K562 (cell line): Measurements from ENCODE around the gene BSPH1. TPM values are rescaled to one million over a fixed set of nuclear protein-coding genes. Genes with fewer than 3 reads are reported as not detected.

Source experiments
- ATAC-seq: fragments of 200-7000 bp; cut with Tn5 transposase; 3 replicates; pipeline ENCODE4 v1.9.1; 2020; ENCODE audit warnings: moderate library complexity
- BruUV-seq: library from RNA; stranded (reverse); fragments of 400-500 nt; replicated peaks from 2 replicates; lab custom pipeline; 2021; lab: Mats Ljungman, UMichigan
- CTCF ChIA-PET: fragments of 300-600 bp; formaldehyde crosslinking; extraction: SDS; loops from one replicate; lab custom pipeline; 2021; ENCODE audit warnings: low intra/inter-chr PET ratio; lab: Yijun Ruan, JAX
- POLR2A ChIA-PET: fragments of 300-600, 350-650 bp; sonication (Branson Sonifier 250); formaldehyde crosslinking; extraction: SDS; loops from one replicate; lab custom pipeline; 2021; ENCODE audit warnings: antibody characterized with exemption, inconsistent platforms; lab: Yijun Ruan, JAX
- DNase-seq, 4 experiments: peaks; one replicate each; pipeline versions ENCODE4 v3.0.0 to v3.0.0-alpha.2; 2011 to 2018; ENCODE audit warnings: low spot score in 3 of 4, mixed read lengths in 3 of 4; ENCODE audit errors: extremely low read depth in 1 of 4
- FAIRE-seq: peaks from 2 replicates; lab custom pipeline; 2011; peaks lifted over from hg19 to GRCh38; lab: Jason Lieb, UNC
- H2AFZ ChIP-seq: 2 replicates; pipeline ENCODE4 v1.6.0; 2011; ENCODE audit warnings: low read depth, low read length, control low read depth, inconsistent platforms
- H3K27ac ChIP-seq: fragments of 200-600 bp; 3 replicates; pipeline ENCODE4 v1.8.0; 2011; ENCODE audit warnings: low read depth, mild to moderate bottlenecking, control low read depth, inconsistent platforms, low read length, moderate library complexity, mixed read lengths; ENCODE audit errors: extremely low read depth
- H3K27me3 ChIP-seq, 2 experiments: fragments of 300-600 bp in 1 of 2; 2 replicates in 1 of 2; 3 replicates in 1 of 2; pipeline versions ENCODE4 v1.6.0 to v1.8.0; 2011; ENCODE audit warnings: inconsistent platforms in 2 of 2, low read length in 2 of 2, mild to moderate bottlenecking in 1 of 2, mixed read lengths in 1 of 2, moderate library complexity in 1 of 2; ENCODE audit not compliant: control insufficient read depth in 2 of 2, insufficient read depth in 2 of 2
- H3K36me3 ChIP-seq: fragments of 300-600 bp; 3 replicates; pipeline ENCODE4 v1.8.0; 2011; ENCODE audit warnings: mild to moderate bottlenecking, low read length, inconsistent platforms; ENCODE audit not compliant: control insufficient read depth, insufficient read depth
- H3K4me1 ChIP-seq, 2 experiments: fragments of 200-600 bp in 1 of 2; replicated peaks in 1 of 2; 2 replicates in 1 of 2; 3 replicates in 1 of 2; pipeline versions ENCODE4 v1.5.1 to v1.8.0; 2011; ENCODE audit warnings: inconsistent platforms in 2 of 2, low read length in 2 of 2, mild to moderate bottlenecking in 1 of 2, mixed read lengths in 1 of 2, moderate library complexity in 1 of 2; ENCODE audit not compliant: control insufficient read depth in 2 of 2, insufficient read depth in 2 of 2
- H3K4me2 ChIP-seq: 2 replicates; pipeline ENCODE4 v1.6.1; 2011; ENCODE audit warnings: low read length, control low read depth, inconsistent platforms, mixed read lengths; ENCODE audit not compliant: insufficient read depth
- H3K4me3 ChIP-seq: fragments of 200-600 bp; sonication (generic), shearing (Covaris generic); 2 replicates; pipeline ENCODE4 v1.5.1; 2016; ENCODE audit warnings: control low read depth, inconsistent platforms
- H3K79me2 ChIP-seq: fragments of 200-600 bp; 3 replicates; pipeline ENCODE4 v1.8.0; 2011; ENCODE audit warnings: low read length, inconsistent platforms; ENCODE audit not compliant: control insufficient read depth, insufficient read depth
- H3K9ac ChIP-seq, 2 experiments: 2 replicates each; pipeline versions ENCODE4 v1.6.0 to v1.6.1; 2011; ENCODE audit warnings: low read depth in 2 of 2, low read length in 2 of 2, control low read depth in 1 of 2, inconsistent platforms in 1 of 2, mild to moderate bottlenecking in 1 of 2, mixed read lengths in 1 of 2; ENCODE audit not compliant: insufficient read depth in 1 of 2
- H3K9me1 ChIP-seq: one replicate; pipeline ENCODE4 v1.6.0; 2011; ENCODE audit warnings: inconsistent platforms, mild to moderate bottlenecking, low read length, moderate library complexity; ENCODE audit not compliant: control insufficient read depth, insufficient read depth
- H3K9me3 ChIP-seq: replicated peaks from 2 replicates; pipeline ENCODE4 v1.5.1; 2011; ENCODE audit warnings: low read depth, low read length, inconsistent platforms; ENCODE audit not compliant: control insufficient read depth, insufficient read depth
- H4K20me1 ChIP-seq: replicated peaks from 2 replicates; pipeline ENCODE4 v1.6.1; 2011; ENCODE audit warnings: low read length, inconsistent platforms, mixed read lengths; ENCODE audit not compliant: control insufficient read depth, insufficient read depth
- BRF1 ChIP-seq: IDR thresholded peaks from 3 replicates; pipeline ENCODE4 v1.6.1; 2011; ENCODE audit warnings: borderline replicate concordance, mild to moderate bottlenecking; ENCODE audit not compliant: insufficient read length; ENCODE audit errors: extremely low read depth
- GABPB2 ChIP-seq: fragments of 250-450 bp; sonication (Bioruptor Pico); conservative IDR thresholded peaks from 2 replicates; pipeline ENCODE4 v1.5.1; 2021; ENCODE audit warnings: mild to moderate bottlenecking
- MAZ ChIP-seq, 2 experiments: fragments of 450-650 bp in 1 of 2; sonication (generic) in 1 of 2; formaldehyde crosslinking; IDR thresholded peaks in 1 of 2; conservative IDR thresholded peaks in 1 of 2; 2 replicates each; pipeline versions ENCODE4 v1.4.0 to v1.5.0; 2020; ENCODE audit warnings: mild to moderate bottlenecking in 1 of 2, missing genetic modification reagents in 1 of 2
- MTA3 ChIP-seq: fragments of 450-650 bp; formaldehyde crosslinking; IDR thresholded peaks from 2 replicates; pipeline ENCODE4 v1.6.1; 2017; ENCODE audit warnings: mild to moderate bottlenecking, borderline replicate concordance
- PTRF ChIP-seq: fragments of 450-650 bp; IDR thresholded peaks from 2 replicates; pipeline ENCODE4 v1.6.1; 2016; ENCODE audit warnings: mild to moderate bottlenecking, missing genetic modification characterization, missing compliant biosample characterization
- RFX1 ChIP-seq: fragments of 450-650 bp; IDR thresholded peaks from 2 replicates; pipeline ENCODE4 v1.6.1; 2016; ENCODE audit warnings: mild to moderate bottlenecking, moderate library complexity
- TAF1 ChIP-seq: IDR thresholded peaks from 2 replicates; pipeline ENCODE4 v1.6.1; 2011; ENCODE audit warnings: mild to moderate bottlenecking, low read length, moderate library complexity; ENCODE audit not compliant: insufficient read depth, control insufficient read depth, severe bottlenecking; ENCODE audit errors: extremely low read depth
- TRIM24 ChIP-seq, 2 experiments: fragments of 450-650 bp; IDR thresholded peaks; 2 replicates each; pipeline ENCODE4 v1.6.1; 2016
- U2AF1 ChIP-seq: fragments of 200-400 bp; formaldehyde crosslinking; optimal IDR thresholded peaks from 2 replicates; pipeline ENCODE3; 2017; ENCODE audit warnings: mild to moderate bottlenecking, low read depth, low read length, moderate library complexity
- ZKSCAN3 ChIP-seq: fragments of 250-450 bp; sonication (Bioruptor Pico); IDR thresholded peaks from 2 replicates; pipeline ENCODE4 v1.4.0; 2020
- WGBS: fragments of 100-300 bp; shearing (Covaris generic); methylation state at CpG from one replicate; pipeline ENCODE4 v1.1.6; 2016; ENCODE audit warnings: low coverage, mixed read lengths; ENCODE audit not compliant: insufficient coverage; ENCODE audit errors: missing lambda C conversion rate; 5-methylcytosine and 5-hydroxymethylcytosine counted together
- in situ Hi-C: fragments of 300-500 bp; cut with MboI; formaldehyde crosslinking; loops from 4 replicates; pipeline ENCODE4 v1.15.0; 2018; ENCODE audit warnings: inconsistent platforms, mixed read lengths
- intact Hi-C: fragments of 100-400 bp; cut with micrococcal nuclease; formaldehyde crosslinking; loops from 2 replicates; pipeline ENCODE4 v1.14.2; 2022
- polyA plus RNA-seq, 8 experiments: library from polyadenylated mRNA; depleted of rRNA in 4 of 8; stranded (reverse) in 5 of 8; unstranded in 3 of 8; fragments of >200 nt; fragmentation: Nextera tagmentation in 2 of 8; fragmentation: Illumina TruSeq in 1 of 8; extraction: Ambion mirVana in 2 of 8; extraction: Trizol in 1 of 8; gene quantifications; 2 replicates each; pipeline versions ENCODE4 v1.2.1 to v1.2.3, GENCODE V29; 2011 to 2014; ENCODE audit warnings: inconsistent platforms in 1 of 8, missing spikeins in 1 of 8
- total RNA-seq, 7 experiments: library from RNA; depleted of rRNA in 6 of 7; stranded (reverse); fragments of >200 nt in 6 of 7; fragmentation: Illumina TruSeq in 2 of 7; extraction: Trizol in 2 of 7; gene quantifications; 2 replicates each; pipeline versions ENCODE4 v1.2.1 to v1.2.3, GENCODE V29; 2011 to 2021; ENCODE audit warnings: low replicate concordance in 1 of 7
- TF ChIP-seq, protein P1 (sequence below): sonication (generic); formaldehyde crosslinking; IDR thresholded peaks from 2 replicates; pipeline ENCODE4 v1.8.1; 2022; ENCODE audit warnings: missing genetic modification reagents
- TF ChIP-seq, protein P2 (sequence below): fragments of 250-450 bp; sonication (Bioruptor Pico); IDR thresholded peaks from 2 replicates; pipeline ENCODE4 v1.4.0; 2020; ENCODE audit warnings: borderline replicate concordance
- TF ChIP-seq, protein P3 (sequence below): fragments of 250-450 bp; sonication (Bioruptor Pico); IDR thresholded peaks from 2 replicates; pipeline ENCODE4 v1.8.0; 2022; ENCODE audit warnings: moderate library complexity, mild to moderate bottlenecking, inconsistent platforms
- TF ChIP-seq, protein P4 (sequence below): sonication (generic); formaldehyde crosslinking; IDR thresholded peaks from 2 replicates; pipeline ENCODE4 v1.8.0; 2022; ENCODE audit warnings: mild to moderate bottlenecking, low read depth, missing genetic modification reagents
- TF ChIP-seq, protein P5 (sequence below): fragments of 200-800 bp; sonication (Bioruptor generic); IDR thresholded peaks from 2 replicates; pipeline ENCODE4 v1.6.1; 2017; ENCODE audit warnings: missing genetic modification characterization, missing compliant biosample characterization

The BSPH1 gene
- total and polyA plus RNA-seq, 9 of the 15 experiments (the other 6 are each of a cell fraction or from before 2014, with no cell fraction given): not detected

DNA sequence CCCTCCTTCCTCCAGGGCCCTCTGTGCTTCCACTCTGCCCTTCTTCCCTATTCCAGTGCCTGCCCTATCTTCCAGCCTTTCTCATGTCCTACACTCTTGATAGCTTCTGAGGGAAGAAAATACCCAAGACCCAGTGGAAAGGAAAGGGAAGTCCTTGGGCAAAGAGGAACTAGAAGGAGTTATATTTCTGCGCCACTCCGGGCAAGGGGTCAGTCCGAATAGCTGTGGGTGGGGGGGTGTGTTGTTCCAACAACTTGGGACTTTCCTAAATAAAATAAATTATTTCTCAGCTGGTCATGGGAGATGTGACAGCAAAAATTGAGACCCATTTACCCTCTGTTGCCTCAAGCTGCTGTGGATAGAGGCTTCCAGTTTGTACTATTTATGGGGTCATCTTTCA, 28.7 kb upstream of the BSPH1 start:
- no peak overlapping the region for H3K4me2 ChIP-seq
- ChIA-PET POLR2A (no interaction called here), CTCF (no interaction called here)
- BruUV-seq: no TSS peak
- no peak overlapping the region for H3K27ac ChIP-seq
- H3K4me3 ChIP-seq: no peak overlapping the region
- no peak overlapping the region for H3K9ac ChIP-seq
- no peaks in the 10 kb centered on the region; the same call in 1 of the 2 replicates for H4K20me1 ChIP-seq
- no peaks in the 10 kb centered on the region for H3K9me1 ChIP-seq
- in situ Hi-C loops: no loop called here
- peaks cover 13 to 36% of the 10 kb centered on the region in 2 experiments for H3K27me3 ChIP-seq
- no peaks in the 10 kb centered on the region for H3K79me2 ChIP-seq
- no peak overlapping the region for H2AFZ ChIP-seq
- no peaks in the 10 kb centered on the region for H3K4me1 ChIP-seq
- no peaks in the 10 kb centered on the region for H3K36me3 ChIP-seq
- ATAC-seq: no peak
- FAIRE-seq: no peak
- intact Hi-C loops: no loop called here
- no peak for DNase-seq
- H3K9me3 ChIP-seq: no peaks in the 10 kb centered on the region
- WGBS: 0% methylated on average over 3 of the region's 3 CpGs
- no peak for TF ChIP-seq RFX1
- no peak for TF ChIP-seq MTA3
- no peak for TF ChIP-seq MAZ (CRISPR knock-in tag; conservative IDR thresholded peaks at IDR 0.05 in 1 of 2, IDR thresholded peaks at IDR 0.05 in 1 of 2)
- TF ChIP-seq, protein P1, sequence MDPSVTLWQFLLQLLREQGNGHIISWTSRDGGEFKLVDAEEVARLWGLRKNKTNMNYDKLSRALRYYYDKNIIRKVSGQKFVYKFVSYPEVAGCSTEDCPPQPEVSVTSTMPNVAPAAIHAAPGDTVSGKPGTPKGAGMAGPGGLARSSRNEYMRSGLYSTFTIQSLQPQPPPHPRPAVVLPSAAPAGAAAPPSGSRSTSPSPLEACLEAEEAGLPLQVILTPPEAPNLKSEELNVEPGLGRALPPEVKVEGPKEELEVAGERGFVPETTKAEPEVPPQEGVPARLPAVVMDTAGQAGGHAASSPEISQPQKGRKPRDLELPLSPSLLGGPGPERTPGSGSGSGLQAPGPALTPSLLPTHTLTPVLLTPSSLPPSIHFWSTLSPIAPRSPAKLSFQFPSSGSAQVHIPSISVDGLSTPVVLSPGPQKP (CRISPR knock-in tag): no peak
- no peak for TF ChIP-seq TRIM24 (IDR thresholded peaks at IDR 0.05)
- no peak for TF ChIP-seq U2AF1
- TF ChIP-seq, protein P2, sequence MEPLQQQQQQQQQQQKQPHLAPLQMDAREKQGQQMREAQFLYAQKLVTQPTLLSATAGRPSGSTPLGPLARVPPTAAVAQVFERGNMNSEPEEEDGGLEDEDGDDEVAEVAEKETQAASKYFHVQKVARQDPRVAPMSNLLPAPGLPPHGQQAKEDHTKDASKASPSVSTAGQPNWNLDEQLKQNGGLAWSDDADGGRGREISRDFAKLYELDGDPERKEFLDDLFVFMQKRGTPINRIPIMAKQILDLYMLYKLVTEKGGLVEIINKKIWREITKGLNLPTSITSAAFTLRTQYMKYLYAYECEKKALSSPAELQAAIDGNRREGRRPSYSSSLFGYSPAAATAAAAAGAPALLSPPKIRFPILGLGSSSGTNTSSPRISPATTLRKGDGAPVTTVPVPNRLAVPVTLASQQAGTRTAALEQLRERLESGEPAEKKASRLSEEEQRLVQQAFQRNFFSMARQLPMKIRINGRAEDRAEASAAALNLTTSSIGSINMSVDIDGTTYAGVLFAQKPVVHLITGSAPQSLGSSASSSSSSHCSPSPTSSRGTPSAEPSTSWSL (CRISPR knock-in tag): no peak
- TF ChIP-seq, protein P3, sequence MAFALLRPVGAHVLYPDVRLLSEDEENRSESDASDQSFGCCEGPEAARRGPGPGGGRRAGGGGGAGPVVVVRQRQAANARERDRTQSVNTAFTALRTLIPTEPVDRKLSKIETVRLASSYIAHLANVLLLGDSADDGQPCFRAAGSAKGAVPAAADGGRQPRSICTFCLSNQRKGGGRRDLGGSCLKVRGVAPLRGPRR (CRISPR knock-in tag): no peak
- no peak for TF ChIP-seq ZKSCAN3
- TF ChIP-seq GABPB2 (CRISPR knock-in tag): no peak
- TF ChIP-seq PTRF (tag): no peak
- TF ChIP-seq, protein P4, sequence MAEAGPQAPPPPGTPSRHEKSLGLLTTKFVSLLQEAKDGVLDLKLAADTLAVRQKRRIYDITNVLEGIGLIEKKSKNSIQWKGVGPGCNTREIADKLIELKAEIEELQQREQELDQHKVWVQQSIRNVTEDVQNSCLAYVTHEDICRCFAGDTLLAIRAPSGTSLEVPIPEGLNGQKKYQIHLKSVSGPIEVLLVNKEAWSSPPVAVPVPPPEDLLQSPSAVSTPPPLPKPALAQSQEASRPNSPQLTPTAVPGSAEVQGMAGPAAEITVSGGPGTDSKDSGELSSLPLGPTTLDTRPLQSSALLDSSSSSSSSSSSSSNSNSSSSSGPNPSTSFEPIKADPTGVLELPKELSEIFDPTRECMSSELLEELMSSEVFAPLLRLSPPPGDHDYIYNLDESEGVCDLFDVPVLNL: no peak
- TF ChIP-seq TAF1: no peak
- TF ChIP-seq BRF1: no peak
- TF ChIP-seq, protein P5, sequence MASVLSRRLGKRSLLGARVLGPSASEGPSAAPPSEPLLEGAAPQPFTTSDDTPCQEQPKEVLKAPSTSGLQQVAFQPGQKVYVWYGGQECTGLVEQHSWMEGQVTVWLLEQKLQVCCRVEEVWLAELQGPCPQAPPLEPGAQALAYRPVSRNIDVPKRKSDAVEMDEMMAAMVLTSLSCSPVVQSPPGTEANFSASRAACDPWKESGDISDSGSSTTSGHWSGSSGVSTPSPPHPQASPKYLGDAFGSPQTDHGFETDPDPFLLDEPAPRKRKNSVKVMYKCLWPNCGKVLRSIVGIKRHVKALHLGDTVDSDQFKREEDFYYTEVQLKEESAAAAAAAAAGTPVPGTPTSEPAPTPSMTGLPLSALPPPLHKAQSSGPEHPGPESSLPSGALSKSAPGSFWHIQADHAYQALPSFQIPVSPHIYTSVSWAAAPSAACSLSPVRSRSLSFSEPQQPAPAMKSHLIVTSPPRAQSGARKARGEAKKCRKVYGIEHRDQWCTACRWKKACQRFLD (CRISPR knock-in tag): no peak
